Measurements from ENCODE around the gene ZNF609. TPM values are rescaled to one million over a fixed set of nuclear protein-coding genes. Genes with fewer than 3 reads are reported as not detected.

ZNF609 gene
- total and polyA plus RNA-seq, 10 of the 15 experiments (the other 5 are each of a cell fraction or from before 2014, with no cell fraction given) = 5.1 to 35.3 (median 13.6) TPM

DNA sequence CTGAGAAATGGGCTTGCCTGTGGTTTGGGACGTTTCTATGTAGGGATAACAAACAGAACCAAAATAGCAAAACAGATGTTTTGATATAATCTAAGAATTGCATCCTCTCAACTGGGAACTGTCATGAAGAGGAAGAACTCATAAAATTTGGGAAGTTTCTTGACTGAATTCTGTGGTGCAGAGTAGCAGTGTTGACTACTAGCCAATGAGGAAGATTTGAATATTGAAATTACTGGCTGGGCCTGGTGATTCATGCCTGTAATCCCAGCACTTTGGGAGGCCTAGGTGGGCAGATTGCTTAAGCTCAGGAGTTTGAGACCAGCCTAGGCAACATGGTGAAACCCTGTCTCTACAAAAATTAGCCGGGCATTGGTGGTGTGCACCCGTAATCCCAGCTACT lies 42.2 kb downstream of the ZNF609 start:
- DNase-seq (ENCODE audit: low read depth, low spot score) = no peak
- Histone ChIP-seq H4K20me1 (ENCODE audit: control insufficient read depth, insufficient read depth) (no peaks in the 10 kb centered on the region), H3K4me1 (ENCODE audit: control insufficient read depth, insufficient read depth, low read length) (peaks cover 24% of the 10 kb centered on the region), H2AFZ (ENCODE audit: control insufficient read depth, low read depth, low read length) (no peak overlapping the region), H3K27me3 (replicated peaks in 1 of 2; ENCODE audit: control insufficient read depth in 2 of 2, insufficient read depth in 2 of 2, low read length in 1 of 2) (no peaks in the 10 kb centered on the region), H3K4me2 (ENCODE audit: control insufficient read depth, insufficient read depth) (peak overlapping the region; percentile 66), H3K27ac (ENCODE audit: control insufficient read depth, insufficient read depth) (peak overlapping the region; percentile 36; the same call in 1 of the 2 replicates), H3K4me3 (no peak overlapping the region), H3K9me3 (replicated peaks; ENCODE audit: control insufficient read depth, insufficient read depth, low read length) (no peaks in the 10 kb centered on the region), H3K36me3 (ENCODE audit: control insufficient read depth in 2 of 2, insufficient read depth in 2 of 2, low read length in 1 of 2) (peaks cover 13 to 20% of the 10 kb centered on the region in 2 experiments; a peak in 3 of 4 replicates), H3K9ac (ENCODE audit: control insufficient read depth, insufficient read depth, low read length) (no peak overlapping the region), H3K79me2 (ENCODE audit: control insufficient read depth, insufficient read depth, low read length) (peaks cover 52% of the 10 kb centered on the region)
- 75% methylated on average over 3 of the region's 3 CpGs for WGBS (ENCODE audit: insufficient coverage, insufficient replicate concordance, low lambda C conversion rate, missing lambda C conversion rate)
- BruUV-seq (replicated peaks) = no TSS peak
- ChIA-PET SMC1A (ENCODE audit: uncharacterized antibody, unreplicated experiment) (interaction anchor here (0.6 to 2.0 kb wide), 17 partner anchors 8 to 151 kb away, joined by 3 to 24 read pairs (median 7); no protein-coding TSS in a partner anchor), RAD21 (ENCODE audit: unreplicated experiment) (interaction anchor here (1.1 to 1.8 kb wide), 7 partner anchors 11 to 146 kb away, joined by 3 to 9 read pairs (median 5); partner anchors contain the start of gene TRIP4), POLR2A (interaction anchor here (0.6 to 1.8 kb wide), 5 partner anchors 9 to 57 kb away, joined by 3 to 7 read pairs (median 4); no protein-coding TSS in a partner anchor), CTCF (interaction anchor here (0.8 to 1.9 kb wide), 4 partner anchors 34 to 151 kb away, joined by 3 to 6 read pairs (median 4); partner anchors contain the start of gene ZNF609)
- intact Hi-C loops (cut with micrococcal nuclease; ENCODE audit: unreplicated experiment) (no loop called here), in situ Hi-C loops (cut with MboI) (no loop called here)
- no peak for ATAC-seq
- TF ChIP-seq ZNF274 (IDR thresholded peaks at IDR 0.05; ENCODE audit: insufficient read depth, insufficient read length) (no peak), SMARCA5 (IDR thresholded peaks at IDR 0.05) (no peak), NFIC (IDR thresholded peaks at IDR 0.05; ENCODE audit: low read depth, low read length) (no peak), RFX5 (IDR thresholded peaks at IDR 0.05; ENCODE audit: low read depth, low read length) (no peak), GABPA (IDR thresholded peaks at IDR 0.05; ENCODE audit: low read depth) (no peak), ATF7 (IDR thresholded peaks at IDR 0.05; ENCODE audit: low read depth) (no peak), SREBF1 (IDR thresholded peaks at IDR 0.05; ENCODE audit: low read length) (no peak), BHLHE40 (IDR thresholded peaks at IDR 0.05; ENCODE audit: borderline replicate concordance in 1 of 2, low read depth in 2 of 2, low read length in 1 of 2) (no peak), POU2F2 (IDR thresholded peaks at IDR 0.05; ENCODE audit: borderline replicate concordance, low read depth, low read length) (no peak)
- TF ChIP-seq, protein P1, sequence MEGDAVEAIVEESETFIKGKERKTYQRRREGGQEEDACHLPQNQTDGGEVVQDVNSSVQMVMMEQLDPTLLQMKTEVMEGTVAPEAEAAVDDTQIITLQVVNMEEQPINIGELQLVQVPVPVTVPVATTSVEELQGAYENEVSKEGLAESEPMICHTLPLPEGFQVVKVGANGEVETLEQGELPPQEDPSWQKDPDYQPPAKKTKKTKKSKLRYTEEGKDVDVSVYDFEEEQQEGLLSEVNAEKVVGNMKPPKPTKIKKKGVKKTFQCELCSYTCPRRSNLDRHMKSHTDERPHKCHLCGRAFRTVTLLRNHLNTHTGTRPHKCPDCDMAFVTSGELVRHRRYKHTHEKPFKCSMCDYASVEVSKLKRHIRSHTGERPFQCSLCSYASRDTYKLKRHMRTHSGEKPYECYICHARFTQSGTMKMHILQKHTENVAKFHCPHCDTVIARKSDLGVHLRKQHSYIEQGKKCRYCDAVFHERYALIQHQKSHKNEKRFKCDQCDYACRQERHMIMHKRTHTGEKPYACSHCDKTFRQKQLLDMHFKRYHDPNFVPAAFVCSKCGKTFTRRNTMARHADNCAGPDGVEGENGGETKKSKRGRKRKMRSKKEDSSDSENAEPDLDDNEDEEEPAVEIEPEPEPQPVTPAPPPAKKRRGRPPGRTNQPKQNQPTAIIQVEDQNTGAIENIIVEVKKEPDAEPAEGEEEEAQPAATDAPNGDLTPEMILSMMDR (IDR thresholded peaks at IDR 0.05 in 2 of 3, conservative IDR thresholded peaks at IDR 0.05 in 1 of 3; ENCODE audit: control insufficient read depth in 2 of 3, extremely low read depth in 1 of 3, insufficient read depth in 1 of 3, low read depth in 3 of 3, low read length in 3 of 3) = no peak
- TF ChIP-seq, protein P2, sequence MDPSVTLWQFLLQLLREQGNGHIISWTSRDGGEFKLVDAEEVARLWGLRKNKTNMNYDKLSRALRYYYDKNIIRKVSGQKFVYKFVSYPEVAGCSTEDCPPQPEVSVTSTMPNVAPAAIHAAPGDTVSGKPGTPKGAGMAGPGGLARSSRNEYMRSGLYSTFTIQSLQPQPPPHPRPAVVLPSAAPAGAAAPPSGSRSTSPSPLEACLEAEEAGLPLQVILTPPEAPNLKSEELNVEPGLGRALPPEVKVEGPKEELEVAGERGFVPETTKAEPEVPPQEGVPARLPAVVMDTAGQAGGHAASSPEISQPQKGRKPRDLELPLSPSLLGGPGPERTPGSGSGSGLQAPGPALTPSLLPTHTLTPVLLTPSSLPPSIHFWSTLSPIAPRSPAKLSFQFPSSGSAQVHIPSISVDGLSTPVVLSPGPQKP (IDR thresholded peaks at IDR 0.05; ENCODE audit: low read depth, low read length) = no peak
- TF ChIP-seq, protein P3, sequence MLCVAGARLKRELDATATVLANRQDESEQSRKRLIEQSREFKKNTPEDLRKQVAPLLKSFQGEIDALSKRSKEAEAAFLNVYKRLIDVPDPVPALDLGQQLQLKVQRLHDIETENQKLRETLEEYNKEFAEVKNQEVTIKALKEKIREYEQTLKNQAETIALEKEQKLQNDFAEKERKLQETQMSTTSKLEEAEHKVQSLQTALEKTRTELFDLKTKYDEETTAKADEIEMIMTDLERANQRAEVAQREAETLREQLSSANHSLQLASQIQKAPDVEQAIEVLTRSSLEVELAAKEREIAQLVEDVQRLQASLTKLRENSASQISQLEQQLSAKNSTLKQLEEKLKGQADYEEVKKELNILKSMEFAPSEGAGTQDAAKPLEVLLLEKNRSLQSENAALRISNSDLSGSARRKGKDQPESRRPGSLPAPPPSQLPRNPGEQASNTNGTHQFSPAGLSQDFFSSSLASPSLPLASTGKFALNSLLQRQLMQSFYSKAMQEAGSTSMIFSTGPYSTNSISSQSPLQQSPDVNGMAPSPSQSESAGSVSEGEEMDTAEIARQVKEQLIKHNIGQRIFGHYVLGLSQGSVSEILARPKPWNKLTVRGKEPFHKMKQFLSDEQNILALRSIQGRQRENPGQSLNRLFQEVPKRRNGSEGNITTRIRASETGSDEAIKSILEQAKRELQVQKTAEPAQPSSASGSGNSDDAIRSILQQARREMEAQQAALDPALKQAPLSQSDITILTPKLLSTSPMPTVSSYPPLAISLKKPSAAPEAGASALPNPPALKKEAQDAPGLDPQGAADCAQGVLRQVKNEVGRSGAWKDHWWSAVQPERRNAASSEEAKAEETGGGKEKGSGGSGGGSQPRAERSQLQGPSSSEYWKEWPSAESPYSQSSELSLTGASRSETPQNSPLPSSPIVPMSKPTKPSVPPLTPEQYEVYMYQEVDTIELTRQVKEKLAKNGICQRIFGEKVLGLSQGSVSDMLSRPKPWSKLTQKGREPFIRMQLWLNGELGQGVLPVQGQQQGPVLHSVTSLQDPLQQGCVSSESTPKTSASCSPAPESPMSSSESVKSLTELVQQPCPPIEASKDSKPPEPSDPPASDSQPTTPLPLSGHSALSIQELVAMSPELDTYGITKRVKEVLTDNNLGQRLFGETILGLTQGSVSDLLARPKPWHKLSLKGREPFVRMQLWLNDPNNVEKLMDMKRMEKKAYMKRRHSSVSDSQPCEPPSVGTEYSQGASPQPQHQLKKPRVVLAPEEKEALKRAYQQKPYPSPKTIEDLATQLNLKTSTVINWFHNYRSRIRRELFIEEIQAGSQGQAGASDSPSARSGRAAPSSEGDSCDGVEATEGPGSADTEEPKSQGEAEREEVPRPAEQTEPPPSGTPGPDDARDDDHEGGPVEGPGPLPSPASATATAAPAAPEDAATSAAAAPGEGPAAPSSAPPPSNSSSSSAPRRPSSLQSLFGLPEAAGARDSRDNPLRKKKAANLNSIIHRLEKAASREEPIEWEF (IDR thresholded peaks at IDR 0.05; ENCODE audit: insufficient replicate concordance, low read depth, low read length) = no peak
- FAIRE-seq = no peak
